Right lobe of liver (tissue), 4 donors: Measurements from ENCODE around the gene P4HA3.

Source experiments
- CTCF ChIP-seq, 4 donors: fragments of 200-600 bp in 3 of 4; fragments of 450-650 bp in 1 of 4; IDR thresholded peaks; one replicate each; pipeline versions ENCODE4 v1.5.1 to v1.8.0; 2016 to 2022; ENCODE audit warnings: antibody characterized with exemption in 4 of 4, mild to moderate bottlenecking in 2 of 4
- POLR2A ChIP-seq: fragments of 450-650 bp; IDR thresholded peaks from one replicate; pipeline ENCODE4 v1.6.1; 2017; ENCODE audit warnings: antibody characterized with exemption, mild to moderate bottlenecking
- donor health status: DM: no; HTN: no; CAD: no.
- donor health status: DM: no; HTN: no; CAD: no.
- donor health status: DM: no; HTN: yes; CAD: no.

DNA sequence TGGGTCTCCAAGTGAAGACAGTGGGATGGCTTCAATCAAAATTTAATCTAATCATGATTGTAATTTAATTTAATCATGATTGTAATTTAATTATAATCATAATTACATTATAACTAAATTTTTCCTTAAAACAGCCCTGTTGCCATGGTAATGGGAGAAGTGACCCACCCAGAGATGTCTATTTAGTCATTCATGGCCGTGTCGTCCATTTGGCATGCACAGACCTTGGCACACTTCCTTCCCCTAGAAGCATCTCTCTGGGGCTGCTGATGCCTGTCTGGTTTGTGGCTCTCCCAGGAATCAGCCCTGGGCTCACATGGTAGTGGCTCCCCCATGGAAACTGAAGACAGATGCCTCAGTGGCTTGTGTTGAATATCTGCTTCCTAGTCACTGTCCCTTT lies 27.0 kb downstream of the P4HA3 start:
- no peak for TF ChIP-seq CTCF (IDR thresholded peaks at IDR 0.05)
- no peak for TF ChIP-seq POLR2A
